B cell (primary cell): ENCODE measurements around the gene GAD2. TPM values are rescaled to one million over a fixed set of nuclear protein-coding genes. Genes with fewer than 3 reads are reported as not detected.

Experiments
- ATAC-seq: fragments of 200-7000 bp; cut with Tn5 transposase; one replicate; pipeline ENCODE4 v1.10.0; 2021; ENCODE audit warnings: low read depth, mild to moderate bottlenecking, moderate number of reproducible peaks, moderate library complexity
- CTCF ChIA-PET: fragments of 350-600 bp; sonication (Branson Sonifier 250); formaldehyde crosslinking; loops from one replicate; lab custom pipeline; 2021; ENCODE audit warnings: antibody characterized with exemption, inconsistent platforms; lab: Charles Lee
- POLR2A ChIA-PET: fragments of 350-600 bp; sonication (Branson Sonifier 250); formaldehyde crosslinking; loops from one replicate; lab custom pipeline; 2021; ENCODE audit warnings: antibody characterized with exemption; lab: Charles Lee
- DNase-seq: peaks from one replicate; pipeline ENCODE4 v3.0.0; 2013
- H2AFZ ChIP-seq: 2 replicates; pipeline ENCODE4 v1.6.1; 2012; ENCODE audit warnings: mild to moderate bottlenecking, low read depth, low read length; ENCODE audit not compliant: insufficient read depth, poor library complexity, severe bottlenecking
- H3K27ac ChIP-seq, 2 donors: 1 replicate in 1 of 2; 2 replicates in 1 of 2; pipeline ENCODE4 v1.5.1; 2012 to 2013; ENCODE audit warnings: low read length in 2 of 2, mild to moderate bottlenecking in 2 of 2, moderate library complexity in 1 of 2
- H3K27me3 ChIP-seq, 4 experiments: fragments of 200-600 bp in 1 of 4; sonication (generic) in 1 of 4; replicated peaks in 1 of 4; 1 replicate in 2 of 4; 2 replicates in 2 of 4; pipeline versions ENCODE4 v1.6.1 to v1.7.0; 2013 to 2016; ENCODE audit warnings: low read length in 3 of 4, mild to moderate bottlenecking in 2 of 4, mixed read lengths in 1 of 4, moderate library complexity in 1 of 4; ENCODE audit not compliant: insufficient read depth in 4 of 4, control insufficient read depth in 3 of 4; ENCODE audit errors: control extremely low read depth in 1 of 4
- H3K36me3 ChIP-seq, 2 experiments: replicated peaks in 1 of 2; 1 replicate in 1 of 2; 2 replicates in 1 of 2; pipeline versions ENCODE4 v1.6.1 to v1.7.1; 2013; ENCODE audit warnings: low read length in 1 of 2; ENCODE audit not compliant: insufficient read depth in 2 of 2, control insufficient read depth in 1 of 2; ENCODE audit errors: control extremely low read depth in 1 of 2, extremely low read depth in 1 of 2
- H3K4me1 ChIP-seq, 2 donors: fragments of 200-600 bp in 1 of 2; sonication (generic) in 1 of 2; 1 replicate in 1 of 2; 2 replicates in 1 of 2; pipeline versions ENCODE4 v1.5.1 to v1.6.1; 2013 to 2017; ENCODE audit warnings: low read length in 2 of 2; ENCODE audit not compliant: control insufficient read depth in 2 of 2, insufficient read depth in 2 of 2
- H3K4me2 ChIP-seq: replicated peaks from 2 replicates; pipeline ENCODE3; 2012; ENCODE audit warnings: mild to moderate bottlenecking, low read depth, low read length; ENCODE audit not compliant: poor library complexity, severe bottlenecking
- H3K4me3 ChIP-seq, 5 experiments: fragments of 200-600 bp in 1 of 5; sonication (generic) in 1 of 5; 1 replicate in 3 of 5; 2 replicates in 2 of 5; pipeline versions ENCODE4 v1.5.1 to v1.7.0; 2011 to 2016; ENCODE audit warnings: low read length in 4 of 5, mild to moderate bottlenecking in 4 of 5, low read depth in 2 of 5, control low read depth in 1 of 5, moderate library complexity in 1 of 5; ENCODE audit not compliant: insufficient read depth in 1 of 5; ENCODE audit errors: control extremely low read depth in 1 of 5, extremely low read depth in 1 of 5
- H3K79me2 ChIP-seq: fragments of 200-600 bp; sonication (generic); one replicate; pipeline ENCODE4 v1.6.0; 2016; ENCODE audit warnings: low read length; ENCODE audit not compliant: control insufficient read depth, insufficient read depth
- H3K9ac ChIP-seq: fragments of 200-600 bp; sonication (generic); 2 replicates; pipeline ENCODE4 v1.6.1; 2017; ENCODE audit warnings: mild to moderate bottlenecking, low read length, moderate library complexity
- H3K9me3 ChIP-seq, 3 donors: one replicate each; pipeline versions ENCODE4 v1.6.1 to v1.7.1; 2013; ENCODE audit warnings: low read length in 2 of 3; ENCODE audit not compliant: control insufficient read depth in 2 of 3, insufficient read depth in 1 of 3; ENCODE audit errors: control extremely low read depth in 1 of 3
- H4K20me1 ChIP-seq: 2 replicates; pipeline ENCODE4 v1.6.0; 2012; ENCODE audit warnings: mild to moderate bottlenecking, low read length; ENCODE audit not compliant: insufficient read depth, control insufficient read depth, poor library complexity, severe bottlenecking
- H3K27ac Mint-ChIP-seq: one replicate; pipeline ENCODE4 v1.8.0; 2021; ENCODE audit warnings: mixed read lengths
- H3K27me3 Mint-ChIP-seq: one replicate; pipeline ENCODE4 v1.8.0; 2021; ENCODE audit warnings: mixed read lengths
- H3K4me1 Mint-ChIP-seq: one replicate; pipeline ENCODE4 v1.8.0; 2021; ENCODE audit warnings: mixed read lengths
- H3K4me3 Mint-ChIP-seq: one replicate; pipeline ENCODE4 v1.8.0; 2021; ENCODE audit warnings: mixed read lengths
- H3K9me3 Mint-ChIP-seq: one replicate; pipeline ENCODE4 v1.8.0; 2022; ENCODE audit warnings: mixed read lengths; ENCODE audit not compliant: insufficient read depth
- CTCF ChIP-seq: fragments of 200-600 bp; IDR thresholded peaks from one replicate; pipeline ENCODE4 v1.8.0; 2022; ENCODE audit warnings: antibody characterized with exemption, mild to moderate bottlenecking
- EZH2 ChIP-seq: IDR thresholded peaks from 2 replicates; pipeline ENCODE4 v1.6.1; 2012; ENCODE audit warnings: borderline replicate concordance, low read depth, mild to moderate bottlenecking, moderate library complexity, low read length; ENCODE audit not compliant: insufficient read depth, poor library complexity, severe bottlenecking
- WGBS: methylation state at CpG from one replicate; pipeline ENCODE4 v1.1.5; 2013; ENCODE audit warnings: missing lambda C conversion rate; ENCODE audit not compliant: insufficient coverage; 5-methylcytosine and 5-hydroxymethylcytosine counted together
- intact Hi-C: fragments of 100-400 bp; cut with micrococcal nuclease; formaldehyde crosslinking; loops from one replicate; pipeline ENCODE4 v1.10.0; 2022
- polyA plus RNA-seq: library from polyadenylated mRNA; depleted of rRNA; stranded (reverse); fragments of >200 nt; gene quantifications from 2 replicates; pipeline ENCODE4 v1.2.3, GENCODE V29; 2012
- total RNA-seq, 2 donors: library from RNA; stranded (reverse); fragments of 120-200 nt in 1 of 2; gene quantifications; 1 replicate in 1 of 2; 2 replicates in 1 of 2; pipeline versions ENCODE4 v1.2.3 to v1.2.4, GENCODE V29; 2013 to 2022

The GAD2 gene
- total and polyA plus RNA-seq, 2 donors (not counting 1 experiment from before 2014, with no cell fraction given) = not detected

- Mint-ChIP-seq H3K9me3 (no peaks in the 10 kb centered on the region), H3K27ac (no peak overlapping the region), H3K4me1 (peaks cover 20% of the 10 kb centered on the region), H3K4me3 (no peak overlapping the region), H3K27me3 (peaks cover 55% of the 10 kb centered on the region)
- Histone ChIP-seq H3K9me3 (peaks cover 0 to 23% (median 0%) of the 10 kb centered on the region in 3 donors), H4K20me1 (no peaks in the 10 kb centered on the region), H2AFZ (no peak overlapping the region), H3K36me3 (no peaks in the 10 kb centered on the region), H3K79me2 (no peaks in the 10 kb centered on the region), H3K4me1 (peaks cover 24 to 33% of the 10 kb centered on the region in 2 donors), H3K4me2 (no peak overlapping the region), H3K27ac (no peak overlapping the region), H3K27me3 (peaks cover 0 to 67% (median 49%) of the 10 kb centered on the region in 4 experiments), H3K9ac (no peak overlapping the region), H3K4me3 (no peak overlapping the region)
- intact Hi-C loops = no loop called here
- ATAC-seq (no peak), DNase-seq (no peak)
- no peak for TF ChIP-seq EZH2
- TF ChIP-seq CTCF = no peak
- WGBS = 7% methylated on average over 30 of the region's 37 CpGs
- ChIA-PET POLR2A (no interaction called here), CTCF (no interaction called here)
These were observed 4.7 kb upstream of the GAD2 start for GRCh38 chr10:26211781-26212444.

GRCh38 chr10:26212511-26212910 lies 4.1 kb upstream of the GAD2 start:
- Mint-ChIP-seq H3K27me3 (peaks cover 55% of the 10 kb centered on the region), H3K4me3 (no peak overlapping the region), H3K4me1 (peaks cover 26% of the 10 kb centered on the region), H3K9me3 (no peaks in the 10 kb centered on the region), H3K27ac (no peak overlapping the region)
- no peak overlapping the region for H3K4me2 ChIP-seq
- intact Hi-C loops = no loop called here
- no peak for TF ChIP-seq CTCF
- no peak for TF ChIP-seq EZH2
- ATAC-seq (no peak), DNase-seq (no peak)
- H2AFZ ChIP-seq = no peak overlapping the region
- no peaks in the 10 kb centered on the region for H3K36me3 ChIP-seq
- peaks cover 0 to 73% (median 48%) of the 10 kb centered on the region in 4 experiments for H3K27me3 ChIP-seq
- peaks cover 0 to 28% (median 0%) of the 10 kb centered on the region in 3 donors for H3K9me3 ChIP-seq
- H4K20me1 ChIP-seq = no peaks in the 10 kb centered on the region
- H3K9ac ChIP-seq = no peak overlapping the region
- H3K27ac ChIP-seq = no peak overlapping the region
- WGBS = 8% methylated on average over 12 of the region's 12 CpGs
- H3K4me1 ChIP-seq = peaks cover 29 to 39% of the 10 kb centered on the region in 2 donors
- no peaks in the 10 kb centered on the region for H3K79me2 ChIP-seq
- CTCF ChIA-PET = no interaction called here
- POLR2A ChIA-PET = no interaction called here
- H3K4me3 ChIP-seq = no peak overlapping the region
